Adrenal gland (tissue), 5 donors: ENCODE data around the gene OR8B8.

Experiments
- POLR2A ChIP-seq, 2 donors: fragments of 450-650 bp; IDR thresholded peaks; one replicate each; pipeline ENCODE4 v1.6.1; 2017; ENCODE audit warnings: antibody characterized with exemption in 2 of 2, mild to moderate bottlenecking in 2 of 2, moderate library complexity in 1 of 2
- TF ChIP-seq, protein P1 (sequence below), 6 experiments: fragments of 450-650 bp in 4 of 6; fragments of 200-600 bp in 2 of 6; sonication (generic) in 1 of 6; IDR thresholded peaks; 1 replicate in 5 of 6; 2 replicates in 1 of 6; pipeline versions ENCODE4 v1.5.1 to v1.8.0; 2016 to 2021; ENCODE audit warnings: antibody characterized with exemption in 6 of 6, mild to moderate bottlenecking in 2 of 6, moderate library complexity in 1 of 6
- donor health status: DM: no; HTN: no; CAD: no.

GRCh38 chr11:124402326-124402922, 43.1 kb downstream of the OR8B8 start:
- TF ChIP-seq, protein P1, sequence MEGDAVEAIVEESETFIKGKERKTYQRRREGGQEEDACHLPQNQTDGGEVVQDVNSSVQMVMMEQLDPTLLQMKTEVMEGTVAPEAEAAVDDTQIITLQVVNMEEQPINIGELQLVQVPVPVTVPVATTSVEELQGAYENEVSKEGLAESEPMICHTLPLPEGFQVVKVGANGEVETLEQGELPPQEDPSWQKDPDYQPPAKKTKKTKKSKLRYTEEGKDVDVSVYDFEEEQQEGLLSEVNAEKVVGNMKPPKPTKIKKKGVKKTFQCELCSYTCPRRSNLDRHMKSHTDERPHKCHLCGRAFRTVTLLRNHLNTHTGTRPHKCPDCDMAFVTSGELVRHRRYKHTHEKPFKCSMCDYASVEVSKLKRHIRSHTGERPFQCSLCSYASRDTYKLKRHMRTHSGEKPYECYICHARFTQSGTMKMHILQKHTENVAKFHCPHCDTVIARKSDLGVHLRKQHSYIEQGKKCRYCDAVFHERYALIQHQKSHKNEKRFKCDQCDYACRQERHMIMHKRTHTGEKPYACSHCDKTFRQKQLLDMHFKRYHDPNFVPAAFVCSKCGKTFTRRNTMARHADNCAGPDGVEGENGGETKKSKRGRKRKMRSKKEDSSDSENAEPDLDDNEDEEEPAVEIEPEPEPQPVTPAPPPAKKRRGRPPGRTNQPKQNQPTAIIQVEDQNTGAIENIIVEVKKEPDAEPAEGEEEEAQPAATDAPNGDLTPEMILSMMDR (IDR thresholded peaks at IDR 0.05) = peak; percentile 43 to 67 (median 58)
- no peak for TF ChIP-seq POLR2A (IDR thresholded peaks at IDR 0.05)
